Mononuclear cell (primary cell): Measurements from ENCODE around the gene SELENOM. TPM values are rescaled to one million over a fixed set of nuclear protein-coding genes. Genes with fewer than 3 reads are reported as not detected.
"Not testable (repeated sequence)": the region's sequence is repeated elsewhere in the genome, so short reads cannot be mapped to it uniquely, and the experiment has no call there.

Experiments used
- H3K27me3 ChIP-seq: 2 replicates; pipeline ENCODE4 v1.6.0; 2011; ENCODE audit warnings: low read length, control low read depth; ENCODE audit not compliant: insufficient read depth
- H3K4me1 ChIP-seq: 2 replicates; pipeline ENCODE4 v1.5.1; 2011; ENCODE audit warnings: mild to moderate bottlenecking, low read length, control low read depth; ENCODE audit not compliant: insufficient read depth
- H3K4me3 ChIP-seq: 2 replicates; pipeline ENCODE4 v1.5.1; 2011; ENCODE audit warnings: mild to moderate bottlenecking, low read length, moderate library complexity
- H3K9me3 ChIP-seq: 2 replicates; pipeline ENCODE4 v1.5.1; 2011; ENCODE audit warnings: low read depth, mild to moderate bottlenecking, control low read depth, low read length
- total RNA-seq: library from RNA; depleted of rRNA; stranded (reverse); fragments of >200 nt; gene quantifications from one replicate; pipeline ENCODE4 v1.2.3, GENCODE V29; 2012

Gene SELENOM
- total RNA-seq, 1 donor = 14.6 TPM

DNA sequence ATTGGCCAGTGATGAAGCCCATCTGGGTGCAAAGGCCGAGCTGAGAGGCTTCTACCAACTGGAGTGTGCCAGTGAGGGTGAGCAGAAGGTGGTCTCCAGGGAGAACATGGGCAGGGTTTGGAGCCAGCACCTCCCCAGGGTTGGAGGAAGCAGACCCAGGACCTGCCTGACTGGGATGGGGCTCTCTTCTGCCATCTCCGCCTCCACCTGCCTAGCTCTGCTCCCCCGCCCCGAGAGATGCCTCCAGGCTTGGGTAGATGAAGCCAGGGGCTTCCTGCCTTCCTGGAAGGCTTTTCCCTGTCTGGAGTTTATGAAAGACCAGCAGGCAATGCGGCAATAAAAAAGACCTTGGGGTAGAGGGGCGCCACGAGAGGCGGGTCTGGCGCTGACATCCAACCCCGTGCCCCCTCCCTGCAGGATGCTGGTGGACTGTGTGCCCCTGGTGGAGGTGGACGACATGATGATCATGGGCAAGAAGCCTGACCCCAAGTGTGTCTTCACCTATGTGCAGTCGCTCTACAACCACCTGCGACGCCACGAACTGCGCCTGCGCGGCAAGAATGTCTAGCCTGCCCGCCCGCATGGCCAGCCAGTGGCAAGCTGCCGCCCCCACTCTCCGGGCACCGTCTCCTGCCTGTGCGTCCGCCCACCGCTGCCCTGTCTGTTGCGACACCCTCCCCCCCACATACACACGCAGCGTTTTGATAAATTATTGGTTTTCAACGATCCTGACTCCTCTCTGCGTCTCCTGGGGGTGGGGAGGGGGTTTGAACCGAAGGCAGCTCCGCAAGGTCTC, 3.3 kb downstream of the SELENOM start:
- no peak overlapping the region for H3K4me3 ChIP-seq
- no peaks in the 10 kb centered on the region for H3K9me3 ChIP-seq
- H3K27me3 ChIP-seq = no peaks in the 10 kb centered on the region
- H3K4me1 ChIP-seq = peaks cover 19% of the 10 kb centered on the region

DNA sequence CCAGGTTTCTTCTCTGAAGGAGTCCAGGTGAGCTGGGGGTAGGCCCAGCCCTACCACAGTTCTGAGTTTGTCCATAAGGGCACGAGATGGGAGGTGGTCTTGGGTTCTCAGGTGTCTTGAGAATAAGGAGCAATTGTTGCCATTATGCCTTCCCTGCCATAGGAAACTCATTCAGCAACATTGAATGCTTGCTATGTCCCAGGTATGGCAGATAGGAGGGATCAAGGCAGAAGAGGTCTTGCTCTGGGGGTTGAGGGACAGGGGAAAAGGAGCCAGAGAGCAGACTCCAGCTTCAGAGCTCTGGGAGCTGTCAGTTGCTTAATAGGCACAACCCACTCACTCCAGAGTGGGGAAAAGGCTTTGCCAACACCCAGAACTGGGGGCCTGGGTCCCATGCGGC, 4.3 kb downstream of the SELENOM start:
- H3K9me3 ChIP-seq = no peaks in the 10 kb centered on the region
- no peaks in the 10 kb centered on the region for H3K27me3 ChIP-seq
- no peak overlapping the region for H3K4me3 ChIP-seq
- peaks cover 16% of the 10 kb centered on the region for H3K4me1 ChIP-seq

DNA sequence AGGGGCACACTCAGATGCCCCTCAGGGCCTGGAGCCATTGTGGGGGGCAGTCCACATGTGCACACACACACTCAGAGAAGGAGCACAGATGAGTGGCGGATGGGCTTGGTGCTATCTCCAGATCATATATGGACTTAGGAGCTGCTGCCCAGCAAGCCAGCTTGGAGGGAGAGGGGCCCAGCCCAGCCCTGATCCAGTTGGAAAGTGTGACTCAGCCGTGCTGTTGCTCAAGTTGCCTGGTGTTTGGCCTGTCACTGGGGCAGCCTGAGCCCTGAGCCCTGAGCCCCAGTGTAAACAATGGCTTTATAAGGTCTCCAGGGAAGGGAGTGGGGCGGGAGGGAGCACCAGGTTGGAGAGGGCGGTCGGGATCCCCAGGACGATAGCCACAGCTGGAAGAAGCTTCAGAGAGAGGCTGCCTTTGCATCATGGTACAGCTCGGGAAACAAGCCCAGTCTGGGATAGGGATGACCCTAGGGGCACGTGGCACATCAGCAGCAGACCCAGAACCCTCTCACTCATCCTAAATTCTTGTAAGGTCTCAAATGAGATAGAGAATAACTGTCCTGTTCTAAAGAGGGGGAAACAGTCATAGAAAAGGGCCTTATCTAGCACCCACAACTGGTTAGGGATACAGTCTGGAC, 4.8 kb downstream of the SELENOM start:
- Histone ChIP-seq H3K4me3 (no peak overlapping the region), H3K9me3 (no peaks in the 10 kb centered on the region), H3K27me3 (no peaks in the 10 kb centered on the region), H3K4me1 (peaks cover 11% of the 10 kb centered on the region)

DNA sequence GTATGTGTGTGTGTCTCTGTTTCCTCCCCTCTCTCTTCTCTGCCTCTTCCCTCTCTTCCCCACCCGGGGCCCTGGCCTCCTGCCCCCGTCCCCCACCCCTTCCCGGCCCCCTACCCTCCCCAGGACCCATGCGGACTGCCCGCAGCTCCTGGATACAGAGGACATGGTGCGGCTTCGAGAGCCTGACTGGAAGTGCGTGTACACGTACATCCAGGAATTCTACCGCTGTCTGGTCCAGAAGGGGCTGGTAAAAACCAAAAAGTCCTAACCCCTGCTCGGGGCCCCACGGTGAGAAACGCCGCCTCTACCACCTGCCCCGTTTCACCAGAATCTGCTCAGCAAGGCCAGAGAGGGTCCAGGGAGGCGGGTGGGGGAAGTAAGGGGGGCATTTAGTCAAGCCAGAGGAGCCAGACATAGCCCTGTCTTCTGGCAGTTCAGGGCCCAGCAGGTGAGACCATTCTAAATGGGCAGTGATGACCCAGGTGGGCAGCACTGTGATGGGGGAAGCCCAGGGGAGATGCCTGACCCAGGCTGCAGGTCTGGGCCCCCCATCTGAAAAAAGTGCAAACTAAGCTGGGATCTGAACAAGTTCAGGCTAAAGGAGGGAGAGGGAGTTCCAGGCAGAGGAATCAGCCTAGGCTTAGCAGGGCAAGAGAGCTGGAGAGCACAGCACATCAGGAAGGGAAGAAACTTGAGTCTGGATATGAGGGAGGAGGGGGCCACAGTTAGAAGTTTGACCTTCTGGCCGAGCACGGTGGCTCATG, 6.4 kb downstream of the SELENOM start:
- no peaks in the 10 kb centered on the region for H3K4me1 ChIP-seq
- H3K27me3 ChIP-seq = no peaks in the 10 kb centered on the region
- no peaks in the 10 kb centered on the region for H3K9me3 ChIP-seq
- H3K4me3 ChIP-seq = no peak overlapping the region

DNA sequence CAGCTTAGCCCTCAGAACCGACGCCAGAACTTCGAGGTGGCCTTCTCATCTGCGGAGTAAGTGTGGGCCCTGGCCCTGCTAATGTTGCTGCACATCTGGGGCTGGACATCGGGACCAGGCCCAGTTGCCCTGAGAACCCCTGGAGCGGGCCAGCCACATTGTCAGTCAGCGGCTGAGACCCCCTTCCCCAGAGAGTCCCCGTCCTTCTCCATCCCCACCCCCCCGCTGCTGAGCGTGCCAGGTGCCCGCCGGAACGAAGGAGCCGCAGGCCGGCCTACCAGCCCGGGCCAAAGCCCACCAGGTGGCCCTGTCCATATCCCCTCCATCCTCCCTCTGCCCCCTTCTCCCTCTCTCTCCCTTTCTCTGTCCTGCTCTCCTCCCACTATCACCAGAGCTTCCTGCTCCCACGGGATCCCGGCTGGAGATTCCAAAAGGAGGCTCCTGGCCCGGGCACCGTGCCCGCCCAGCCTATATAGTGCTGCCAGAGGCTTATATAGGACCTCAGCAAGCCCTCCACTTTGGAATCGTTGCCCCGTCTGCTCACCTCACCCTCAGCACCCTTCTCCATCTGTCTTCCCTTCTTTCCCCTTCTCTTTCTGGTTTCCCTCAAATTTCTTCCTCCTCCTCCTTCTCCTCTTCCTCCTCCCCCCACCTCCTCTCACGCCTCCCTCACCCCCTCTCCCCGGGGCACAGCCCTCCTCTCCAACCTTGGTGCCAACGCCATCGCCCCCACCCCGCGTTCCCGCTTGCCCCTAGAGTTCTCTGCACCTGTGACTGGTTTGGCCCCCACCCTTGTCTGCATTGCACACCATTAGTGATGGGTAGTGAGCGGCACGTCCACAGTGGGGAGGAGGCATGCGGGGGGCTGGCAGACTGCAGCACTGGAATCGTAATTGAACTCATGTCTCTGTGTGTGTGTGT, 7.3 kb downstream of the SELENOM start:
- no peak overlapping the region for H3K4me3 ChIP-seq
- no peaks in the 10 kb centered on the region for H3K27me3 ChIP-seq
- H3K4me1 ChIP-seq = no peaks in the 10 kb centered on the region
- no peaks in the 10 kb centered on the region for H3K9me3 ChIP-seq

DNA sequence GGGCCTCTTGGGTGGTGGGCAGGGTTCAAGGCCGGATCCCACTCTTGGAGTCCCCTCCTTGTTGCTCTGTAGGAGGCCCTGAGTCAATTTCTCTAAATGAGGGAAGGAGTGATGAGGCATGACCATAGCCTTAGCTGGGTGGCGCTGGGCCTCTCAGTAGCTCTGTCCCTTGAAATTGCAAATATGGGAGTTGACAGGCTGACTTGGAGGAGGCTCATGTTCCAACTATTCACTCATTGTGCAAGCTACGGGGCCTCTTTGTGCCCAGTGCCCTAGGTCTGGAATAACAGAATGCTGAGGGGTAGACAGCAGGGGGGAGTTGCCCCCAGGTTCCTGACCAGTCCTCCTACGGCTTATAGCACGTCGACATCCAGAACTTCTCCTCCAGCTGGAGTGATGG, 8.0 kb downstream of the SELENOM start:
- no peaks in the 10 kb centered on the region for H3K4me1 ChIP-seq
- H3K9me3 ChIP-seq = no peaks in the 10 kb centered on the region
- no peaks in the 10 kb centered on the region for H3K27me3 ChIP-seq
- no peak overlapping the region for H3K4me3 ChIP-seq

DNA sequence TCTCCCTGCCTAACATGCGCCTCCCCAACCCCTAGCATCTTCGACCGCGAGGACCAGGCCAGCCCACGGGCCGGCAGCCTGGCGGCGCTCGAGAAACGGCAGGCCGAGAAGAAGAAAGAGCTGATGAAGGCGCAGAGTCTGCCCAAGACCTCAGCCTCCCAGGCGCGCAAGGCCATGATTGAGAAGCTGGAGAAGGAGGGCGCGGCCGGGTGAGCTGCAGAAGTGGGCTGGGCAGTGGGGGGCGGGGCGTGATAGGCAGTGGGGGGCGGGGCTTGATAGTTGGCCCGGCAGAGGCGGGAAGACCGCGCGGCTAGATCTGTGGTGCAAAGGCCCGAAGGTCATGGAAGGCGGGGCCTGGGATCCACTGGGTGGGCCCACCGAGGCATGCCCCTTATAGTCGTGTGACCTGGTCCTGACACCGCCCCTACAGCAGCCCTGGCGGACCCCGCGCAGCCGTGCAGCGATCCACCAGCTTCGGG, 8.7 kb downstream of the SELENOM start:
- Histone ChIP-seq H3K27me3 (no peaks in the 10 kb centered on the region), H3K9me3 (no peaks in the 10 kb centered on the region), H3K4me1 (no peaks in the 10 kb centered on the region), H3K4me3 (no peak overlapping the region)

DNA sequence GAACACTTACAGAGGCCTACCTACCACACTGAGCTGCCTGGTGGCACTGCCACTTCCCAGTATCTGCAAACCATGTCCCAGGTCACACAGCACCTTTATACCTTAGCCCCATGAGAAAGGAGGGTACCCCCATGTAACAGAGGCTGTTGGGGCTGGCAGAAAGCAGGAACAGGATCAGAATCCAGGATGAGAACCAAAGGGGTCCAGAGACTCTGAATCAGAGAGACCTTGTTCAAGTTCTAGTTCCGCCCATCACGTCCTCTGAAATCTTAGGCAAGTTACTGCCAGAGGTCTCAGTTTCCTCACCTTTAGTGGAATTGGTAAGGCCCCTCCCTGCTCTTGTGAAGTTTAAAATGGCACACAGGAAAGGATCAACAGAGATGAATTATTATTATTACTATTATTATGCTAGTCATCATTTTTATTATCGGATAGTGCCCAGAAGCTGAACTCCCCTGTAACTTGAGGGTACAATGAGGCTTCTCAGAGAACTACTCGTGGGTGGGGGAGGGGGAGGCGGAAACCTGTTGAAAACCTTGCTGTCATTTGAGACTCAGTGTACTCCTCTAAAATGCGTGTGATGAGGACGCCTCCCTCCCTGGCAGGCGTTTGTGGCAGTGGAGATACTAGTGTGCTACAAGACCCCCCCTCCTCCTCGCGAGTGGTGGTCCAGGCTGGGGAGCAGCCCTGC, 9.3 kb downstream of the SELENOM start:
- Histone ChIP-seq H3K4me3 (no peak overlapping the region), H3K27me3 (no peaks in the 10 kb centered on the region), H3K9me3 (no peaks in the 10 kb centered on the region), H3K4me1 (no peaks in the 10 kb centered on the region)

DNA sequence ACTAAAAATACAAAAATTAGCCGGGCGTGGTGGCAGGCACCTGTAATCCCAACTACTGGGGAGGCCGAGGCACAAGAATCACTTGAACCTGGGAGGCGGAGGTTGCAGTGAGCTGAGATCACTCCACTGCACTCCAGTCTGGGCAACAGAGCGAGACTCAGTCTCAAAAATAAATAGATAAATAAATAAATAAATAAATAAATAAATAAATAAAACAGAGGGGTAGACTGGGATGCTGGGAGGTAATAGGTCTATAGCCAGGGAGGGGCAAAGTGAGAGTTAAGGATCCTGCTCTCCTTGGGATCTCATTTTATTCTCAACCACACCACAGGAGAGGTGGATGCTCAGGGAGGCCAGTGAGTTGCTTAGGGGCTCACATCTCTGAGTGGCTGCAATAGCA, 9.8 kb downstream of the SELENOM start:
- H3K27me3 ChIP-seq, H3K9me3 ChIP-seq, H3K4me1 ChIP-seq, H3K4me3 ChIP-seq: not testable (repeated sequence)

DNA sequence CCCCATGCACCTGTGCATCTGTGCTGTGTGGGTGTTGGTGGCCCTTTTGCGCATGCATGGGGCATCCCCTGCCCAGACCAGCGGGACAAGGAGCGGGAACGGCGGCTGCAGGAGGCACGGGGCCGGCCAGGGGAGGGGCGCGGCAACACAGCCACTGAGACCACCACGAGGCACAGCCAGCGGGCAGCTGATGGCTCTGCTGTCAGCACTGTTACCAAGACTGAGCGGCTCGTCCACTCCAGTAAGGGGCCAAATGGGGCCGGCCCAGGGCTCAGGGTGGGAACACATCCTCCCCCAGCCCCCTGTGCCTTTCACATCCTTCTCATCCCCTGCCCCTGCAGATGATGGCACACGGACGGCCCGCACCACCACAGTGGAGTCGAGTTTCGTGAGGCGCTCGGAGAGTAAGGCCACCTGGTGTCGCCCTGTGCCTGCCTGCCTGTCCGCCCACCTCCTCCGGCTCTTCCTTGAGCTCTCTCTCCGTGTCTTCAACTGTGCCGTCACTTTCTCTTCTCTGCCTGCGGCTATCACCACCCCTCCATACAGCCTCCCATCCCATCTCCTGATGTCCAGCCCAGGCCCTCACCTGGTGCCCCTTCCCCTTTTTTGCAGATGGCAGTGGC, 10.6 kb downstream of the SELENOM start:
- no peaks in the 10 kb centered on the region for H3K27me3 ChIP-seq
- no peaks in the 10 kb centered on the region for H3K4me1 ChIP-seq

DNA sequence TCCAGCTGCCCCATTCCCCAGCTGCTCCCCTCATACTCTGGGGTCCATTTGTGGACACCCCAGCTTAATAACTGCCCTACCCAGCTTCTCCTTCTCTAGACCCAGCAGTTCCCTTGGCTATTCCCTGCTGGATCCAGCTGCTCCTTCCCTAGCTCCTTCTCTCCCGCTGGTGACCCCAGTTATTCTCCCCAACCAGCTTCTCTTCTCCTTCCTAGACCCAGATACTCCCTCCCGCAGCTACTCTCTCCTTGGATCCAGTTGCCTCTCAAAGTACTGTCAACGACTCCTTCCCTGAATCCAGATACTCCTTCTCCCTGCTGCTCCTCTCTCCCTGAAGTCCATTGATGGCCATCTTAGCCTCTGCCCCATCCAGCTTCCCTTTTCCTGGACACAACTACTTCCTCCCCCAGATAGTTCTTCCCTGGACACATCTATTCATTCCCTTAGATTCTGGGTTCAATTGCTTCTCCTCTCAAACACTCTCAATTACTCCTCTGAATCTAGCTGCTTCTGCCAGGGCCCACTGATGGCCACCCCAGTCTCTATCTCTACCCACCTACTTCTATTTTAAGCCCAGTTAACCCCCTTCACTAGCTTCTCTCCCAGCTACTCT, 11.6 kb downstream of the SELENOM start:
- no peaks in the 10 kb centered on the region for H3K9me3 ChIP-seq
- no peak overlapping the region for H3K4me3 ChIP-seq
- H3K4me1 ChIP-seq = no peaks in the 10 kb centered on the region
- no peaks in the 10 kb centered on the region for H3K27me3 ChIP-seq

More for the DNA sequence above, 10.6 kb downstream of the SELENOM start:
- Histone ChIP-seq H3K4me3 (no peak overlapping the region), H3K9me3 (no peaks in the 10 kb centered on the region)

DNA sequence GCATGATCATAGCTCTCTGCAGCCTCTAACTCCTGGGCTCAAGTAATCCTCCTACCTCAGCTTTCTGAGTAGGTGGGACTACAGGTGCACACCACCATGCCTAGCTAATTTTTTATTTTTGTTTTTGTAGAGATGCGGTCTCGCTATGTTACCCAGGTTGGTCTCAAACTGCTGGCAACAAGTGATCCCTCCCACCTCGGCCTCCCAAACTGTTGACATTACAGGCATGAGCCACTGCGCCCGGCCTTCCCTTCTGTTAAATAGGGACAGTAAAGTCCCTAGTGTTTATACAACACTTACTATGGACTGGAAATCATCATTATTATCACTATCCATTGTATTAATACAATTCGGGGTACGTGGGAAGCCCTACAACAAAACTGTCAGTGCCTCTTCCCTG, 12.6 kb downstream of the SELENOM start:
- Histone ChIP-seq H3K4me1 (no peaks in the 10 kb centered on the region), H3K27me3 (no peaks in the 10 kb centered on the region), H3K4me3 (no peak overlapping the region), H3K9me3 (no peaks in the 10 kb centered on the region)

DNA sequence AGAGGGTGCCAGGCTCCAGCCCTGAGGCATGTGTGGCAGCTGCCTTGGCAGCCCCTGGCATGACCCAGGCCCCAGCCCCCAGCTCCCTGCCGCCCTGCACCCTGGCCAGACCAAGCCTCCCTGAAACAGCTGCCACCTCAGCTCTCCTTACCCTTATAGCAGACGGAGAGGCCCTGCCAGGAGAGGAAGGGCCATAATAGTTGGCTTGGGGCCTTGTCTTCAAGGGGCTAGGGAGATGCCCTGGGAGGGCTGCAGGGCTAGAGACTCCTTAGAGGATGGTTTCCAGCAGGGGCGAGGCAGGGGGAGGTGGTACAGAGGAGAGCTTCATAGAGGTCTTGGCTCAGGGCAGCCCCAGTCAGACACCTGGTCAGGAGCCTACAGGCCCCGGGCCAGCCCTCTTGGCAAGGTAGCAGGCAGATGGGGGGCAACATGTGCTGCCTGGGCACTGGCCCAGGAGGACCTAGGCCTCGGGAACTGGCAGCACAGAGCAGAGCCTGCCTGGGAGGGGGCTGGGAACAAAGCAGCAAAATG, 13.3 kb downstream of the SELENOM start:
- no peaks in the 10 kb centered on the region for H3K27me3 ChIP-seq
- H3K9me3 ChIP-seq = no peaks in the 10 kb centered on the region
- H3K4me3 ChIP-seq = no peak overlapping the region
- no peaks in the 10 kb centered on the region for H3K4me1 ChIP-seq
